ENCODE measurements around the gene GJB2. TPM values are rescaled to one million over a fixed set of nuclear protein-coding genes. Genes with fewer than 3 reads are reported as not detected.

GJB2 gene
- polyA plus RNA-seq, 1 experiment, result 3.0 TPM

GRCh38 chr13:20149762-20150161, 43.0 kb downstream of the GJB2 start:
- no peak overlapping the region for H3K27ac ChIP-seq (ENCODE audit: low read depth, low read length)

GRCh38 chr13:20148501-20149183, 44.1 kb downstream of the GJB2 start:
- H3K4me3 ChIP-seq (ENCODE audit: low read depth, low read length), result no peak overlapping the region
- DNase-seq (ENCODE audit: low read depth, low spot score), result no peak
- no peaks in the 10 kb centered on the region for H3K9me3 ChIP-seq (ENCODE audit: control insufficient read depth, insufficient read depth, low read length)
- H3K27me3 ChIP-seq (ENCODE audit: control insufficient read depth, insufficient read depth, low read length), result peaks cover 26% of the 10 kb centered on the region
- TF ChIP-seq, protein P1, sequence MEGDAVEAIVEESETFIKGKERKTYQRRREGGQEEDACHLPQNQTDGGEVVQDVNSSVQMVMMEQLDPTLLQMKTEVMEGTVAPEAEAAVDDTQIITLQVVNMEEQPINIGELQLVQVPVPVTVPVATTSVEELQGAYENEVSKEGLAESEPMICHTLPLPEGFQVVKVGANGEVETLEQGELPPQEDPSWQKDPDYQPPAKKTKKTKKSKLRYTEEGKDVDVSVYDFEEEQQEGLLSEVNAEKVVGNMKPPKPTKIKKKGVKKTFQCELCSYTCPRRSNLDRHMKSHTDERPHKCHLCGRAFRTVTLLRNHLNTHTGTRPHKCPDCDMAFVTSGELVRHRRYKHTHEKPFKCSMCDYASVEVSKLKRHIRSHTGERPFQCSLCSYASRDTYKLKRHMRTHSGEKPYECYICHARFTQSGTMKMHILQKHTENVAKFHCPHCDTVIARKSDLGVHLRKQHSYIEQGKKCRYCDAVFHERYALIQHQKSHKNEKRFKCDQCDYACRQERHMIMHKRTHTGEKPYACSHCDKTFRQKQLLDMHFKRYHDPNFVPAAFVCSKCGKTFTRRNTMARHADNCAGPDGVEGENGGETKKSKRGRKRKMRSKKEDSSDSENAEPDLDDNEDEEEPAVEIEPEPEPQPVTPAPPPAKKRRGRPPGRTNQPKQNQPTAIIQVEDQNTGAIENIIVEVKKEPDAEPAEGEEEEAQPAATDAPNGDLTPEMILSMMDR (IDR thresholded peaks at IDR 0.05; ENCODE audit: low read depth, low read length), result no peak
- POLR2A ChIA-PET, result no interaction called here
- CTCF ChIA-PET, result no interaction called here
- no peak overlapping the region for H3K27ac ChIP-seq (ENCODE audit: low read depth, low read length)

More at GRCh38 chr13:20149762-20150161, 43.0 kb downstream of the GJB2 start:
- DNase-seq (ENCODE audit: low read depth, low spot score), result no peak
- no peaks in the 10 kb centered on the region for H3K9me3 ChIP-seq (ENCODE audit: control insufficient read depth, insufficient read depth, low read length)
- peaks cover 20% of the 10 kb centered on the region for H3K27me3 ChIP-seq (ENCODE audit: control insufficient read depth, insufficient read depth, low read length)
- H3K4me3 ChIP-seq (ENCODE audit: low read depth, low read length), result no peak overlapping the region
- ChIA-PET CTCF (no interaction called here), POLR2A (no interaction called here)
- TF ChIP-seq, protein P1 (IDR thresholded peaks at IDR 0.05; ENCODE audit: low read depth, low read length), result no peak

- POLR2A ChIA-PET, result no interaction called here
Observed at GRCh38 chr13:20146381-20146780, 46.4 kb downstream of the GJB2 start.

GRCh38 chr13:20145521-20145920, 47.2 kb downstream of the GJB2 start:
- no peak overlapping the region for H3K4me3 ChIP-seq (ENCODE audit: low read depth, low read length)
- ChIA-PET POLR2A (no interaction called here), CTCF (interaction anchor here (1.9 kb wide), 1 partner anchor 161 kb away, joined by 4 read pairs; no protein-coding TSS in a partner anchor)
- no peak for DNase-seq (ENCODE audit: low read depth, low spot score)
- H3K9me3 ChIP-seq (ENCODE audit: control insufficient read depth, insufficient read depth, low read length), result peaks cover 9% of the 10 kb centered on the region; the same call in 1 of the 2 replicates
- peaks cover 38% of the 10 kb centered on the region for H3K27me3 ChIP-seq (ENCODE audit: control insufficient read depth, insufficient read depth, low read length)
- TF ChIP-seq, protein P1 (IDR thresholded peaks at IDR 0.05; ENCODE audit: low read depth, low read length), result no peak
- no peak overlapping the region for H3K27ac ChIP-seq (ENCODE audit: low read depth, low read length)

More at GRCh38 chr13:20146381-20146780, 46.4 kb downstream of the GJB2 start:
- TF ChIP-seq, protein P1 (IDR thresholded peaks at IDR 0.05; ENCODE audit: low read depth, low read length), result no peak
- DNase-seq (ENCODE audit: low read depth, low spot score), result no peak
- H3K9me3 ChIP-seq (ENCODE audit: control insufficient read depth, insufficient read depth, low read length), result peaks cover 9% of the 10 kb centered on the region; the same call in 1 of the 2 replicates
- peaks cover 39% of the 10 kb centered on the region for H3K27me3 ChIP-seq (ENCODE audit: control insufficient read depth, insufficient read depth, low read length)
- CTCF ChIA-PET, result no interaction called here
- no peak overlapping the region for H3K27ac ChIP-seq (ENCODE audit: low read depth, low read length)
- no peak overlapping the region for H3K4me3 ChIP-seq (ENCODE audit: low read depth, low read length)

- POLR2A ChIA-PET, result interaction anchor here (0.6 kb wide), 1 partner anchor 17 kb away, joined by 9 read pairs; no protein-coding TSS in a partner anchor
- H3K27me3 ChIP-seq (ENCODE audit: control insufficient read depth, insufficient read depth, low read length), result peaks cover 35% of the 10 kb centered on the region
- CTCF ChIA-PET, result interaction anchor here (0.5 to 1.9 kb wide), 3 partner anchors 15 to 276 kb away, joined by 3 to 4 read pairs (median 3); no protein-coding TSS in a partner anchor
- no peak for DNase-seq (ENCODE audit: low read depth, low spot score)
- TF ChIP-seq, protein P1 (IDR thresholded peaks at IDR 0.05; ENCODE audit: low read depth, low read length), result no peak
- peaks cover 9% of the 10 kb centered on the region; the same call in 1 of the 2 replicates for H3K9me3 ChIP-seq (ENCODE audit: control insufficient read depth, insufficient read depth, low read length)
- no peak overlapping the region for H3K27ac ChIP-seq (ENCODE audit: low read depth, low read length)
- no peak overlapping the region for H3K4me3 ChIP-seq (ENCODE audit: low read depth, low read length)
Observed at GRCh38 chr13:20144141-20144850, 48.4 kb downstream of the GJB2 start.
